Endothelial cell (in vitro differentiated cells): ENCODE results near the gene C6orf132. TPM values are rescaled to one million over a fixed set of nuclear protein-coding genes. Genes with fewer than 3 reads are reported as not detected.

Experiments
- DNase-seq: peaks from one replicate; pipeline ENCODE4 v3.0.0; 2021; ENCODE audit warnings: low spot score
- H3K27ac Mint-ChIP-seq: one replicate; pipeline ENCODE4 v1.8.0; 2021; ENCODE audit warnings: mixed read lengths, inconsistent platforms; ENCODE audit not compliant: unreplicated experiment
- H3K27me3 Mint-ChIP-seq: one replicate; pipeline ENCODE4 v1.8.0; 2021; ENCODE audit warnings: mild to moderate bottlenecking, moderate library complexity, mixed read lengths, inconsistent platforms; ENCODE audit not compliant: unreplicated experiment
- H3K36me3 Mint-ChIP-seq: one replicate; pipeline ENCODE4 v1.8.0; 2021; ENCODE audit warnings: mild to moderate bottlenecking, low read depth, mixed read lengths, inconsistent platforms; ENCODE audit not compliant: unreplicated experiment
- H3K4me1 Mint-ChIP-seq: one replicate; pipeline ENCODE4 v1.8.0; 2021; ENCODE audit warnings: mild to moderate bottlenecking, mixed read lengths, inconsistent platforms; ENCODE audit not compliant: unreplicated experiment
- H3K4me3 Mint-ChIP-seq: one replicate; pipeline ENCODE4 v1.8.0; 2021; ENCODE audit warnings: mild to moderate bottlenecking, mixed read lengths, inconsistent platforms; ENCODE audit not compliant: unreplicated experiment
- H3K9me3 Mint-ChIP-seq: one replicate; pipeline ENCODE4 v1.8.0; 2021; ENCODE audit warnings: mixed read lengths, inconsistent platforms; ENCODE audit not compliant: unreplicated experiment
- total RNA-seq: library from RNA; stranded (reverse); fragmentation: NEBNext Ultra II Directional; extraction: Animal tissue kit (Norgen Biotek cat#: 25700); gene quantifications from one replicate; pipeline ENCODE4 v1.2.1, GENCODE V29; 2021; ENCODE audit not compliant: unreplicated experiment
- TF ChIP-seq, protein P1 (sequence below): fragments of 200-600 bp; sonication (generic); IDR thresholded peaks from one replicate; pipeline ENCODE4 v1.5.0; 2021; ENCODE audit warnings: antibody characterized with exemption; ENCODE audit not compliant: unreplicated experiment

The C6orf132 gene
- total RNA-seq, 1 donor from 2014 or later: 0.87 TPM

DNA sequence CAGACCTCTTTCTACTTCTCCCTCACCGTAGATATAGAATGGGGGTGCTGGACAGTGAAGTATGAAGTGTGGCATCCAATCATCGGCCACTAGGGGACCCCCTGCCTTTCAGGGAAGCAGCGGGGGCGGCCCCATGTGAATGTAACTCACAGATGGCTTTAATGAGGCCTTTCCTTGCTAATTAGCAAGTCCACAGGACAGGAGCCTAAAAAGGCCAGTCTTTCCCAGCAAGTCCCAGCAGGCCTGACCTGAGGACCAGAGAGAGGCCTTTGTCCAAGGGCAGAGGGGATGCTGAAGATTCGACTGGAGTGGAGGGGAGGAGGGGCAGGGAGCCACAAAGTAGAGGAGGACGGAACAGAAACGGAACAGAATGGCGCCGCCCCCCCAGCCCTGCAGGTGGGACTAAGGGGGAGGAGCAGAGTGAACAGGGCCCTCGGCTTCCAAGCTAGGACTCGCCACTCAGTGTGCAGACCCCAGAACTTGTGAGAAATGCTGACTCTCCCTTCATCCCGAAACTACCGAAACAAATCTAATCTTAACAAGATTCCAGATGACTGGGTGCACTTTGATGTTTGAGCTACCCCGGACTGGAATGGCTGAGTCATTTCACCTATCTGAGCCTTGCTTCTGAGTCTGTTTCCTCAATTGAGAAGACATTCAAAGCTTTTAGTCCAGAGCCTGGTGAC lies 5.8 kb downstream of the C6orf132 start:
- no peaks in the 10 kb centered on the region for H3K36me3 Mint-ChIP-seq
- no peaks in the 10 kb centered on the region for H3K9me3 Mint-ChIP-seq
- peak overlapping the region; percentile 72 for H3K27ac Mint-ChIP-seq
- H3K4me3 Mint-ChIP-seq: no peak overlapping the region
- H3K4me1 Mint-ChIP-seq: peaks cover 26% of the 10 kb centered on the region
- TF ChIP-seq, protein P1, sequence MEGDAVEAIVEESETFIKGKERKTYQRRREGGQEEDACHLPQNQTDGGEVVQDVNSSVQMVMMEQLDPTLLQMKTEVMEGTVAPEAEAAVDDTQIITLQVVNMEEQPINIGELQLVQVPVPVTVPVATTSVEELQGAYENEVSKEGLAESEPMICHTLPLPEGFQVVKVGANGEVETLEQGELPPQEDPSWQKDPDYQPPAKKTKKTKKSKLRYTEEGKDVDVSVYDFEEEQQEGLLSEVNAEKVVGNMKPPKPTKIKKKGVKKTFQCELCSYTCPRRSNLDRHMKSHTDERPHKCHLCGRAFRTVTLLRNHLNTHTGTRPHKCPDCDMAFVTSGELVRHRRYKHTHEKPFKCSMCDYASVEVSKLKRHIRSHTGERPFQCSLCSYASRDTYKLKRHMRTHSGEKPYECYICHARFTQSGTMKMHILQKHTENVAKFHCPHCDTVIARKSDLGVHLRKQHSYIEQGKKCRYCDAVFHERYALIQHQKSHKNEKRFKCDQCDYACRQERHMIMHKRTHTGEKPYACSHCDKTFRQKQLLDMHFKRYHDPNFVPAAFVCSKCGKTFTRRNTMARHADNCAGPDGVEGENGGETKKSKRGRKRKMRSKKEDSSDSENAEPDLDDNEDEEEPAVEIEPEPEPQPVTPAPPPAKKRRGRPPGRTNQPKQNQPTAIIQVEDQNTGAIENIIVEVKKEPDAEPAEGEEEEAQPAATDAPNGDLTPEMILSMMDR: peak; percentile 47
- no peaks in the 10 kb centered on the region for H3K27me3 Mint-ChIP-seq
- peak; percentile 30 for DNase-seq

DNA sequence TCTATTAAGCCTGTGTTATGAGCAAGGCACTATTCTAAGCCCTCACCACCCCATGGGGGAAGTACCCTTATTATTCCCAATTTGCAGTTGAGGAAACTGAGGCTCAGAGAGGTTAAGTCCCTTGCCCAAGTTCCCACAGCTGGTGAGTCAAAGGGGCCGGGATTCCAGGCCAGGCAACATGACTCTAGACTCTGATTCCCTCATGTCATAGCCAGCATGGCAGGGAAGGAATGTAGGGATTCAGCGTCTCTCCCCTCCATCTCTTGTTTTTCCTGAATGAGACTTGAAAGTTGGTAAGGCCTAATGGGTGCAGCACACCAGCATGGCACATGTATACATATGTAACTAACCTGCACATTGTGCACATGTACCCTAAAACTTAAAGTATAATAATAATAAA lies 6.7 kb downstream of the C6orf132 start:
- Mint-ChIP-seq H3K36me3 (no peaks in the 10 kb centered on the region), H3K27ac (no peak overlapping the region), H3K9me3 (no peaks in the 10 kb centered on the region), H3K27me3 (no peaks in the 10 kb centered on the region), H3K4me1 (peaks cover 26% of the 10 kb centered on the region), H3K4me3 (no peak overlapping the region)
- no peak for DNase-seq
- TF ChIP-seq, protein P1: no peak

DNA sequence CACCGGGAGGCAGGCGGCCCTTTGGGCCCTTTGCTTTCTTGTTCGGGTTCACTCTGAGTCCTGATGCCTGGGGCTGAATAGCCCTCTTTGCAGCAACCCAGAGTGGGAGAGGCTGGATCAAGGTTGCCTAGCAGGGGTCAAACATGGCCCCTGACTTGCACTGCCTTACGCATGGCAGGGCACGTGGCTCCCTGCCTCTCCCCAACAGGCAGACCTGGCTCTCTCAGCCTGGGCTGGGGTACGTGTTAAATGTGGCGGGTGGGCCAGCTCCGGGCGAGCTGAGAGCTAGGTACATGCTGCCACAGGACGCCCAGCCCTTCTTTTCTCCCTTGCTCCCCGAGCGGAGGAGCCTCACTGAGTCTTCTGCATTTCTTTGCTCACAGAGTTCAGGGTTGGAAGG lies 7.3 kb downstream of the C6orf132 start:
- DNase-seq: no peak
- Mint-ChIP-seq H3K9me3 (no peaks in the 10 kb centered on the region), H3K27ac (no peak overlapping the region), H3K4me1 (peaks cover 26% of the 10 kb centered on the region), H3K27me3 (no peaks in the 10 kb centered on the region), H3K4me3 (no peak overlapping the region), H3K36me3 (no peaks in the 10 kb centered on the region)
- TF ChIP-seq, protein P1: no peak

DNA sequence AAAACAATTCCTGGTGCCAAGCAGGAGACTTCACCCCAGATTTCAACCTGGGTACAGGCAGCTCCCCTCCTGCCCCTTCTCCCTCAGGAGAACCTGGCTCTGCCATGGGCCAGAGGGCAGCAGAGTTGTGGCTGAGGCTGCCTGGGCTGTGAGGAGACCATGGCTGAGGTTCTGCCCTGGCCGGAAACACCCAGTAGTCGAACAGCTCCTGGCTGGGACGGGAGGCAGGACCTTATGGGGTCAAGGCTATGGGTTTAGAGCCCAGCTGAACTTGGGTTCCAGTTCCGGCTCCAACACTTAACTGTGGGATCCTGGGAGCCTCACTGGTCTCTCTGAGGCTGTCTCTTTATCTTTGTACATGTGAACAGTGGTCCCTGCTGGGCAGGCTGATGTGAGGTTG lies 8.5 kb downstream of the C6orf132 start:
- no peak overlapping the region for H3K27ac Mint-ChIP-seq
- no peaks in the 10 kb centered on the region for H3K27me3 Mint-ChIP-seq
- H3K4me1 Mint-ChIP-seq: peaks cover 18% of the 10 kb centered on the region
- no peak for DNase-seq
- no peaks in the 10 kb centered on the region for H3K36me3 Mint-ChIP-seq
- TF ChIP-seq, protein P1: no peak
- no peaks in the 10 kb centered on the region for H3K9me3 Mint-ChIP-seq
- no peak overlapping the region for H3K4me3 Mint-ChIP-seq

DNA sequence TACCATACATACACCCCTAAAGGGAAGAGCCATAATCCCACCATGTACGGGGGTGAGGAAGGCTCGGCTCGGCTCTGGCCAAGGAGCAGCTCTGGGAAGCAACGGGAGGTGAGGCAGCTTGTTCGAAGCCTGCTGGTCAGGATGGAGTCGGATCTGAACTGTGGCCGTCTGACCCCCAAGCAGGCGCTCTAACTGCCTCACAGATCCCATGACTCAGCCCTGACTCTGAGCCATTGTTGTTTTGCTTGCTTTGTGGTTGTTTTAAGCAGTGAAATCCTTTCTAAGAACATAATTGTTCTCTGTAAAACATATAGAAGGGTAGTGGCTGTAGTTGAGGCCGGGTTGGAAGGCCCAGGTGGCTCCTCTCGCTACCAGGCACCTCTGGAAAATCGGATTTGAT lies 10.9 kb downstream of the C6orf132 start:
- TF ChIP-seq, protein P1: no peak
- Mint-ChIP-seq H3K36me3 (no peaks in the 10 kb centered on the region), H3K9me3 (no peaks in the 10 kb centered on the region), H3K27me3 (no peaks in the 10 kb centered on the region), H3K27ac (no peak overlapping the region), H3K4me1 (peaks cover 3% of the 10 kb centered on the region), H3K4me3 (no peak overlapping the region)
- no peak for DNase-seq
